ENCODE measurements around the gene RBM25. TPM values are rescaled to one million over a fixed set of nuclear protein-coding genes. Genes with fewer than 3 reads are reported as not detected.

Gene RBM25
- total RNA-seq, 2 donors from 2014 or later: 36.8 to 78.6 TPM

DNA sequence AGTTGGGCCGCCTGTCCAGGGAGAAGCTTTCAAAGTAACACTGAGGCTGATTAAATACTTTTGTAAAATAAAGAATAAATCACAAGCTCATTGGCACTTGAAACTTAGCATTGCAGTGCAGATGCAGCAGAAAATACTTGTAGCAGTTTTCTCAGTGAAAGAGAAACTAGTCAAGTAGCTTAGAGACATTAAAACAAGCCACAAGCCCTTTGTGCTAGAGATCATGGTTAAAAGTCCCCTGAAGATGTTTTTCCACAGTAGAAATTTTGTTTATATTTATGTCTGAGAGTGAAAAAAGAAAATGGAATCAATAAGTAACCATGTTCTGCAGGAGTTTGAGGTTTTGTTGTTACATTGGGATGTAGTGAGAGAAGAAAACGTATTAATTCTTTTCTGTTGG lies 83.9 kb downstream of the RBM25 start:
- H3K4me3 ChIP-seq: no peak overlapping the region
- H3K36me3 ChIP-seq: no peaks in the 10 kb centered on the region
- no peak for DNase-seq (ENCODE audit: low spot score)
- intact Hi-C loops (cut with DNase I): no loop called here
- H3K9me3 ChIP-seq: no peaks in the 10 kb centered on the region
- peaks cover 9% of the 10 kb centered on the region for H3K4me1 ChIP-seq (replicated peaks)
- no peaks in the 10 kb centered on the region for H3K27me3 ChIP-seq (replicated peaks; ENCODE audit: insufficient read depth)
- H3K27ac ChIP-seq: no peak overlapping the region
- 68% methylated on average over 2 of the region's 2 CpGs for WGBS
- TF ChIP-seq POLR2AphosphoS5 (IDR thresholded peaks at IDR 0.05): no peak
- TF ChIP-seq, protein P1, sequence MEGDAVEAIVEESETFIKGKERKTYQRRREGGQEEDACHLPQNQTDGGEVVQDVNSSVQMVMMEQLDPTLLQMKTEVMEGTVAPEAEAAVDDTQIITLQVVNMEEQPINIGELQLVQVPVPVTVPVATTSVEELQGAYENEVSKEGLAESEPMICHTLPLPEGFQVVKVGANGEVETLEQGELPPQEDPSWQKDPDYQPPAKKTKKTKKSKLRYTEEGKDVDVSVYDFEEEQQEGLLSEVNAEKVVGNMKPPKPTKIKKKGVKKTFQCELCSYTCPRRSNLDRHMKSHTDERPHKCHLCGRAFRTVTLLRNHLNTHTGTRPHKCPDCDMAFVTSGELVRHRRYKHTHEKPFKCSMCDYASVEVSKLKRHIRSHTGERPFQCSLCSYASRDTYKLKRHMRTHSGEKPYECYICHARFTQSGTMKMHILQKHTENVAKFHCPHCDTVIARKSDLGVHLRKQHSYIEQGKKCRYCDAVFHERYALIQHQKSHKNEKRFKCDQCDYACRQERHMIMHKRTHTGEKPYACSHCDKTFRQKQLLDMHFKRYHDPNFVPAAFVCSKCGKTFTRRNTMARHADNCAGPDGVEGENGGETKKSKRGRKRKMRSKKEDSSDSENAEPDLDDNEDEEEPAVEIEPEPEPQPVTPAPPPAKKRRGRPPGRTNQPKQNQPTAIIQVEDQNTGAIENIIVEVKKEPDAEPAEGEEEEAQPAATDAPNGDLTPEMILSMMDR (IDR thresholded peaks at IDR 0.05): no peak
- TF ChIP-seq POLR2A (IDR thresholded peaks at IDR 0.05): no peak

DNA sequence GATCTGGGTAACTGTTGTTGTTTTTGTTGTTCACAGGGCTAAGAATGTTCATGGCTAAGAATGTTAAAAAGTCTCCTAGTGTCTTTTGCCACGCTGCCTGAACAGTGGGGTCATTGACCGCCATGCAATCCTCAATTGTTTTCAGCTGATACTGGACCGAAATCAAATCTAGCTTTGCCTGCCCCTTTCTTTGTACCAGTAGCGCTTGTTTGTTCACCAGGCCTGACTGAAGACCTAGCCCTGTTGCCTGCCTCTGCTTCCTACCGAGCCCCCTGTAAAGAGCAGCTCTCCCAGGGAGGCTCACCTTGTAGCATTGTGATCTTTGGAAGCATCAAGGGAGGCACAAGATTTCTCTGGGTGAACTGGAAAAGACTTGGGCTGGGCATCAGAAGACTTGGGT lies 84.7 kb downstream of the RBM25 start:
- no peak for DNase-seq (ENCODE audit: low spot score)
- 42% methylated on average over 5 of the region's 5 CpGs for WGBS

DNA sequence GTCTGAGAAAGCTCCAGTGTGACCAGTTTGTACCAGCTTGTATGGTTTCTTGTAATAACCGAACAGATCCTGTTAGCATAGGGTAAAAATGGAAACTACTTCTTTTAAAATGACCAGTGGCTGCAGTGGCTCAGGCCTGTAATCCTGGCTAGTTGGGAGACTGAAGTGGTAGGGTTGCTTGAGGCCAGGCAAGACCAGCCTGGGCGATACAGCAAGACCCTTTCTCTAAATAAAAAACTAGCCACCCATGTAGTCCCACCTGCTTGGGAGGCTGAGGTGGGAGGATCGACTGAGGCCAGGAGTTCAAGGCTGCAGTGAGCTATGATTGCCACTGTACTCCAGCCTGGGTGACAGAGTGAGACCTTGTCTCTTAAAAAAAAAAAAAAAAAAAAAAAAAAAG lies 85.3 kb downstream of the RBM25 start:
- Histone ChIP-seq H3K27me3 (replicated peaks; ENCODE audit: insufficient read depth) (no peaks in the 10 kb centered on the region), H3K36me3 (no peaks in the 10 kb centered on the region), H3K9me3 (no peaks in the 10 kb centered on the region), H3K27ac (peak overlapping the region; percentile 24 to 50), H3K4me1 (replicated peaks) (peaks cover 2% of the 10 kb centered on the region), H3K4me3 (no peak overlapping the region)
- no peak for TF ChIP-seq POLR2AphosphoS5 (IDR thresholded peaks at IDR 0.05)
- DNase-seq (ENCODE audit: low spot score): no peak
- intact Hi-C loops (cut with DNase I): no loop called here
- 82% methylated on average over 3 of the region's 3 CpGs for WGBS

More for the DNA sequence above, 84.7 kb downstream of the RBM25 start:
- Histone ChIP-seq H3K4me3 (no peak overlapping the region), H3K36me3 (no peaks in the 10 kb centered on the region), H3K27me3 (replicated peaks; ENCODE audit: insufficient read depth) (no peaks in the 10 kb centered on the region), H3K9me3 (no peaks in the 10 kb centered on the region), H3K27ac (peak overlapping the region; percentile 24 to 50), H3K4me1 (replicated peaks) (peaks cover 2% of the 10 kb centered on the region)
- TF ChIP-seq POLR2AphosphoS5 (IDR thresholded peaks at IDR 0.05): no peak
- TF ChIP-seq, protein P1 (IDR thresholded peaks at IDR 0.05): no peak
- TF ChIP-seq POLR2A (IDR thresholded peaks at IDR 0.05): no peak
- intact Hi-C loops (cut with DNase I): no loop called here

DNA sequence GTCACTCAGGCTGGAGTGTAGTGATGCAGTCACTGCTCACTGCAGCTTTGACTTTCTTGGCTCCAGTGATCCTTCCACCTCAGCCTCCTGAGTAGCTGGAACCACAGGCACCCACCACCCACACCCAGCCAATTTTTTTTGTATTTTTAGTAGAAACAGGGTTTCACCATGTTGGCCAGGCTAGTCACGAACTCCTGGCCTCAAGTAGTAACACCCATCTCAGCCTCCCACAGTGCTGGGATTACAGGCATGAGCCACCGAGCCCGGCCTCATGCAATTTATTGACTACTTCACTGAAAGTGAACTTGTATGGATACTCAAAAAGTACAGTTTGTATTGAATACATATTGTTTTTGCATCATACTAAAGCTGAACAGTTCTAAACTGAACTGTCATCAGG lies 87.0 kb downstream of the RBM25 start:
- H3K4me1 ChIP-seq (replicated peaks): peaks cover 2% of the 10 kb centered on the region
- DNase-seq (ENCODE audit: low spot score): no peak

DNA sequence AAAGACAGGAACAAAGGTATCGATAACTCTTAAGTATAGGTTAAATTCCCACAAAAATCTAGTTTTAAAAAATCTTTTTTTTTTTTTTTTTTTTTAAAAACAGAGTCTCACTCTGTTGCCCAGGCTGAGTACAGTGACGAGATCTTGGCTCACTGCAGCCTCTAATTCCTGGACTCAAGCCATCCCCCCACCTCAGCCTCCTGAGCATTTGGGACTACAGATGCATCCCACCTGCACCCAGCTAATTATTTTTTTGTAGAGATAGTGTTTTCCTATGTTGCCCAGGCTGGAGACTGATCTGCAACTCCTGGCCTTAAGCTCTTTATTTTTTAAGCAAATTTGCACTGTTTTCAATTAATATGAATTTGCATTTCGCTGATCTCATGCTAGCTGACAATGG lies 87.8 kb downstream of the RBM25 start:
- Histone ChIP-seq H3K9me3 (no peaks in the 10 kb centered on the region), H3K4me3 (no peak overlapping the region), H3K27me3 (replicated peaks; ENCODE audit: insufficient read depth) (no peaks in the 10 kb centered on the region), H3K4me1 (replicated peaks) (peaks cover 2% of the 10 kb centered on the region), H3K36me3 (no peaks in the 10 kb centered on the region), H3K27ac (no peak overlapping the region)
- TF ChIP-seq, protein P1 (IDR thresholded peaks at IDR 0.05): no peak
- no peak for TF ChIP-seq POLR2AphosphoS5 (IDR thresholded peaks at IDR 0.05)
- TF ChIP-seq POLR2A (IDR thresholded peaks at IDR 0.05): no peak
- WGBS: 89% methylated on average over 3 of the region's 3 CpGs
- no peak for DNase-seq (ENCODE audit: low spot score)
- intact Hi-C loops (cut with DNase I): no loop called here

More for the DNA sequence above, 87.0 kb downstream of the RBM25 start:
- TF ChIP-seq POLR2A (IDR thresholded peaks at IDR 0.05): no peak
- TF ChIP-seq, protein P1 (IDR thresholded peaks at IDR 0.05): no peak
- no peak for TF ChIP-seq POLR2AphosphoS5 (IDR thresholded peaks at IDR 0.05)
- no peaks in the 10 kb centered on the region for H3K9me3 ChIP-seq
- intact Hi-C loops (cut with DNase I): no loop called here
- H3K4me3 ChIP-seq: no peak overlapping the region
- H3K36me3 ChIP-seq: no peaks in the 10 kb centered on the region
- H3K27me3 ChIP-seq (replicated peaks; ENCODE audit: insufficient read depth): no peaks in the 10 kb centered on the region
- H3K27ac ChIP-seq: no peak overlapping the region
- WGBS: 94% methylated on average over 3 of the region's 3 CpGs
